BLaER1 treated with 17β-estradiol and CSF1 and Interleukin-3, amounts not matched to agents 10 nM and 100 nM (cell line): ENCODE measurements around the gene TMEM100.

Source experiments
- H3K27ac ChIP-seq, 11 experiments: shearing (Covaris generic); formaldehyde crosslinking; 2 replicates each; pipeline ENCODE4 v1.8.1; 2022
- H3K27me3 ChIP-seq, 11 experiments: shearing (Covaris generic); formaldehyde crosslinking; 2 replicates each; pipeline ENCODE4 v1.8.1; 2022
- H3K36me3 ChIP-seq, 11 experiments: shearing (Covaris generic); formaldehyde crosslinking; 2 replicates each; pipeline ENCODE4 v1.8.1; 2022
- H3K4me1 ChIP-seq, 10 experiments: shearing (Covaris generic); formaldehyde crosslinking; 2 replicates each; pipeline ENCODE4 v1.8.1; 2022
- H3K4me2 ChIP-seq, 11 experiments: shearing (Covaris generic); formaldehyde crosslinking; 2 replicates each; pipeline ENCODE4 v1.8.1; 2022
- H3K4me3 ChIP-seq, 10 experiments: shearing (Covaris generic); formaldehyde crosslinking; 2 replicates each; pipeline ENCODE4 v1.8.1; 2022
- H3K9ac ChIP-seq, 11 experiments: shearing (Covaris generic); formaldehyde crosslinking; 2 replicates each; pipeline ENCODE4 v1.8.1; 2022
- H3K9me3 ChIP-seq, 11 experiments: shearing (Covaris generic); formaldehyde crosslinking; replicated peaks in 1 of 11; 2 replicates each; pipeline ENCODE4 v1.8.1; 2022
- H4K20me1 ChIP-seq, 11 experiments: shearing (Covaris generic); formaldehyde crosslinking; 2 replicates each; pipeline ENCODE4 v1.8.1; 2022
- Cebpa-rat ChIP-seq, 11 experiments: shearing (Covaris generic); IDR thresholded peaks; 2 replicates each; pipeline ENCODE4 v1.8.1; 2022

TMEM100 gene, protein sequence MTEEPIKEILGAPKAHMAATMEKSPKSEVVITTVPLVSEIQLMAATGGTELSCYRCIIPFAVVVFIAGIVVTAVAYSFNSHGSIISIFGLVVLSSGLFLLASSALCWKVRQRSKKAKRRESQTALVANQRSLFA

DNA sequence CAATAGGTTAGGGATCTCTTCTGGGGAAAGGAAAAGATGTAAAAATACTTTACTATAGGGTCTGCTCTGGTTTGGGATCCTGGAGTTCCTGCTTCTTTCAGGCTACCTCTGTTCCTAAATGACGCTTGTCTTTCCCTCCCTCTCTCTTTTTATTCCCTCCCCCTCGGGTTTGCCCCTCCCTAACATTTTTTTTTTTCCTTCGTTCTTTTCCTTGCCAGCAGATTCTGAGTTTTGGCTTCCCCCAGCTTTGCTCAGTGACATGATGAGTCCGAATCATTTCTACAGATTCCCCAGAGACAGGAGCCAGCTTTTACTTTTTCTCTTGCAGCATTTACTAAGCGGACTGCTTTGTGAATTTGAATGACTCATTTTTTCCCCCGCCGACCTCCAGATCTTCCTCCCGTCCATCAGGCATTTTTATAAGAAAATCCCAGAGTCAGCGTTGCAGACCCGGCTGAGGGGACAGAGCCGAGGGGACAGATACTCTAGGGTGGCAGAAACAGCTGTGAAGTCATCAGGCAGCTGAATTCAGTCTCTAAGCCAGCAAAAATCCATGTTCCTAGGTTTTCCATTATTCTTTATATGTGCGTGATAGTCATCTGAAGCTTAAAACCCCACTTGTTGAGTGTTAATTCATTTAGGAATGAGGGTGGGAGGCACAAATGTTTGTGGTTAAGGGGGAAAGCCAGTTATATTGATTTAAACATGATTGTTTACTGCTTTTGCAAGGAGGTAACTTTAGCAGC is at the start of gene TMEM100:
TMEM100 (minus strand) TSS at position 123 of the 746 bp plus-strand sequence. CDS start 1,794 bp downstream, outside the sequence.
- peak within 1 kb of the TSS; percentile 34 to 61 (median 50) for H3K4me3 ChIP-seq
- peak within 1 kb of the TSS in 10 of 11 experiments; percentile 4 to 65 (median 45); a peak in 17 of 22 replicates for H3K27ac ChIP-seq
- H3K4me2 ChIP-seq, result peak within 1 kb of the TSS; percentile 65 to 92 (median 80)
- no peaks in the 10 kb centered on the region for H3K9me3 ChIP-seq
- H4K20me1 ChIP-seq, result no peaks in the 10 kb centered on the region
- TF ChIP-seq Cebpa-rat (IDR thresholded peaks at IDR 0.05), result no peak
- peak within 1 kb of the TSS; percentile 39 to 65 (median 63); a peak in 21 of 22 replicates for H3K9ac ChIP-seq
- peaks cover 24 to 51% (median 44%) of the 10 kb centered on the region in 10 experiments for H3K4me1 ChIP-seq
- peaks cover 0 to 6% (median 0%) of the 10 kb centered on the region in 11 experiments; a peak in 1 of 22 replicates for H3K27me3 ChIP-seq
- H3K36me3 ChIP-seq, result no peaks in the 10 kb centered on the region

DNA sequence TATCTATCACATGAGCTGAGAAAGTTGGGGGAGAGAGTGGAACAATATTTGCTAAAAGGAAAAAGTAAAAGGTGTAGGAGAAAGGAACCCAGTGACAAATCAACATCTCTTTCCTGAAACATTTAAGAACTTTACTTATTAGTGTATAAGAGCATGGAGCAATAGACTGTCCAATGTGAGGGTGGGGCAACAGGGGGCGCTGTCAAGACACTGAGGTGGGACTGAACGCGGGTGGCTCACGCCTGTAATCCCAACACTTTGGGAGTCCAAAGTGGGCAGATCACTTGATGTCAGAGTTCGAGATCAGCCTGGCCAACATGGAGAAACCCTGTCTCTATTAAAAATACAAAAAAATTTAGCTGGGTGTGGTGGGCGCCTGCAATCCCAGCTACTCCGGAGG is 49.4 kb upstream of the TMEM100 start:
- Histone ChIP-seq H3K4me1 (peaks cover 14 to 46% (median 38%) of the 10 kb centered on the region in 10 experiments), H3K4me2 (no peak overlapping the region), H3K27ac (peak overlapping the region in 4 of 11 experiments; percentile 22 to 61 (median 44); a peak in 5 of 22 replicates), H3K36me3 (peaks cover 85 to 98% (median 90%) of the 10 kb centered on the region in 11 experiments), H3K4me3 (no peak overlapping the region), H3K9ac (no peak overlapping the region), H3K9me3 (peaks cover 0 to 15% (median 3%) of the 10 kb centered on the region in 11 experiments; a peak in 5 of 22 replicates), H4K20me1 (peaks cover 0 to 13% (median 0%) of the 10 kb centered on the region in 11 experiments; a peak in 2 of 22 replicates), H3K27me3 (no peaks in the 10 kb centered on the region)
- no peak for TF ChIP-seq Cebpa-rat (IDR thresholded peaks at IDR 0.05)

DNA sequence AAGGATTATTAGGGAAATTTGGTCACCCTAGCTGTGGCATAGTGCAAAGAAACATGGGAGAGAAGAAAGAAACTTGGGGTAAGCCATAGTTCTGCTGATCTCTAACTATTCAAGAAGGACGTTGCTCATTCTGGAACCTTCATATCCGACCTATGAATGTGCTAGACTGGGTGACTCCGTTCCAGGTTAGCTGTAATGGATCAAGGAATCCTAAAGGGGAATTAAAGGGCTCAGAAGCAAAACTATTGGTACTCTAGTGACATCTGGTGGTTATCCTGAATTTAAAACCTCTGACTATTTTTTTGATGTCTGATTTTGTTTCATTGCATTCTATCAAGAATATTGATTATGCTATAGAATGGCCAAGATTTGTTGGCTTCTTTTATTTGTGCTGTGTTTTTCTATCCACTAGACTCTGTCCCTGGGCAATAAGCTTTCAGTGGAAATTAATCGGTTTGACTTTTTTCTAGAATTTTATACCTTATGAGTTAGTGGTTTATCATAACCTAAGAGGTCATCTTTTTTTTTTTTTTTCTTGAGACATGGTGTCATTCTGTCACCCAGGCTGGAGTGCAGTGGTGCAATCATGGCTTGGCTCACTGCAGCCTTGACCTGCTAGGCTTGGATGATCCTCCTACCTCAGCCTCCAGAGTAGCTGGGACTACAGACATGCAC is 47.7 kb upstream of the TMEM100 start:
- Histone ChIP-seq H3K9me3 (peaks cover 0 to 22% (median 8%) of the 10 kb centered on the region in 11 experiments; a peak in 12 of 22 replicates), H4K20me1 (peaks cover 0 to 13% (median 0%) of the 10 kb centered on the region in 11 experiments; a peak in 2 of 22 replicates), H3K9ac (no peak overlapping the region), H3K4me2 (peak overlapping the region in 8 of 11 experiments; percentile 11 to 65 (median 48); a peak in 13 of 22 replicates), H3K4me3 (no peak overlapping the region), H3K27ac (peak overlapping the region in 8 of 11 experiments; percentile 4 to 61 (median 38); a peak in 11 of 22 replicates), H3K4me1 (peaks cover 10 to 29% (median 23%) of the 10 kb centered on the region in 10 experiments), H3K36me3 (peaks cover 68 to 88% (median 76%) of the 10 kb centered on the region in 11 experiments), H3K27me3 (no peaks in the 10 kb centered on the region)
- TF ChIP-seq Cebpa-rat (IDR thresholded peaks at IDR 0.05), result no peak

DNA sequence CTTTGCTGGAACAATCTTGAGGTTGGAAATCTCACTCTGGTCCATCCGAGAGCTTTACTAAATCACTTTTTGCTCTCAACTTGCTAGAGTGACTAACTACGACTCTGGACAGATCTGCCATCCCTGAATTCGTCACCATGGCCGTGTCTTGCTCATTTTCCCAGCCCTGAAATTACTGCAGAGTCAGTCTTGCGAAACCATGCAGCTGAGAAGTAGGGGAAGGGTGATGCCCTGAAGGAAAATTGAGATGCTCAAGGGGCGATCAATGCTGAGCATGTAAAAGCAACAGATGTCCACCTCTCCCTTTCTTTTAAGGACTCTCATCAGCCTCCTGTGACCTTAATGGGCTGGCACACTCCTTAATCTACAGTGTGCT is 46.9 kb upstream of the TMEM100 start:
- Histone ChIP-seq H3K4me2 (peak overlapping the region in 9 of 11 experiments; percentile 11 to 65 (median 44); a peak in 16 of 22 replicates), H3K9ac (peak overlapping the region in 2 of 11 experiments; percentile 2 to 20; a peak in 1 of 22 replicates), H3K4me3 (no peak overlapping the region), H3K4me1 (peaks cover 10 to 31% (median 22%) of the 10 kb centered on the region in 10 experiments), H3K9me3 (peaks cover 0 to 29% (median 16%) of the 10 kb centered on the region in 11 experiments; a peak in 17 of 22 replicates), H3K27me3 (no peaks in the 10 kb centered on the region), H3K36me3 (peaks cover 61 to 84% (median 69%) of the 10 kb centered on the region in 11 experiments), H4K20me1 (peaks cover 0 to 13% (median 0%) of the 10 kb centered on the region in 11 experiments; a peak in 2 of 22 replicates), H3K27ac (peak overlapping the region in 8 of 11 experiments; percentile 5 to 46 (median 30); a peak in 12 of 22 replicates)
- peak in 5 of 11 experiments; percentile 19 to 68 (median 42); a peak in 3 of 22 replicates for TF ChIP-seq Cebpa-rat (IDR thresholded peaks at IDR 0.05)

DNA sequence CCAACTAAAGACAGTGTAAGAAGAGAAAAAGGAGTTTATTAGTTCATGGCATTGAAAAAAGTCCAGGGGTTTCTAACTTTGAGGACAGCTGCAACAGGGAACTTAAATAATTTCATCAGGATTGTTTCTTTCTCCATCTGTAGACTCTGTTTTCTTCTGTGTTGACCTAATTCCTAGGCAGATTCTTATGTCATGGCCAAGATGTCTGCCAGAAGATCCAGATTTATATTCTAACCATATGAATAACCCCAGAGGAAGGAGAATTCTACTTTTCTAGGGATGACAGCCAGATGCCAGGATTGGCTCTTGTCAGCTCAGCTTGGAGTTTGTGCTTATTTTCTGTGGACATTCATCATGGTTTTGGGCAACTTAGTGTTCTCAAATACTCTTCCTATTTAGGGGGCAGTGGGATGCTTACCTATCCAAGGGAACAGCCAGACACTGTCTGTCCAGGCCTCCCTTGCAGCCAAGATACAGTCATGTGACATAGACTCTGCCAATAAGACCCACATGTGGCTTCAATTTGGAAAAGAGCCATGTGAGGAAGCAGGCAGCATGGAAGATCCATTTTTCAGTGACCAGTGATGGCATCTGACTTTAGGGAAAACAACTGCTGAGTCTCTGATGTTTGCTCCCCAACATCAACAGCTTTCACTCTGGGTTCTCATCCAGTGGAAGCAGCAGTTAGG is 46.4 kb upstream of the TMEM100 start:
- H3K27me3 ChIP-seq, result no peaks in the 10 kb centered on the region
- H3K9me3 ChIP-seq, result peaks cover 0 to 33% (median 20%) of the 10 kb centered on the region in 11 experiments; a peak in 17 of 22 replicates
- peaks cover 0 to 13% (median 0%) of the 10 kb centered on the region in 11 experiments; a peak in 2 of 22 replicates for H4K20me1 ChIP-seq
- H3K4me3 ChIP-seq, result no peak overlapping the region
- H3K36me3 ChIP-seq, result peaks cover 56 to 84% (median 67%) of the 10 kb centered on the region in 11 experiments
- H3K27ac ChIP-seq, result peak overlapping the region in 8 of 11 experiments; percentile 5 to 46 (median 30); a peak in 13 of 22 replicates
- TF ChIP-seq Cebpa-rat (IDR thresholded peaks at IDR 0.05), result no peak
- H3K9ac ChIP-seq, result 0 out of 22 replicates have a peak overlapping the region, but pooled peaks of 2 of the 11 experiments have one; percentile 2 to 20
- peak overlapping the region in 9 of 11 experiments; percentile 11 to 65 (median 44); a peak in 16 of 22 replicates for H3K4me2 ChIP-seq
- H3K4me1 ChIP-seq, result peaks cover 8 to 35% (median 27%) of the 10 kb centered on the region in 10 experiments

DNA sequence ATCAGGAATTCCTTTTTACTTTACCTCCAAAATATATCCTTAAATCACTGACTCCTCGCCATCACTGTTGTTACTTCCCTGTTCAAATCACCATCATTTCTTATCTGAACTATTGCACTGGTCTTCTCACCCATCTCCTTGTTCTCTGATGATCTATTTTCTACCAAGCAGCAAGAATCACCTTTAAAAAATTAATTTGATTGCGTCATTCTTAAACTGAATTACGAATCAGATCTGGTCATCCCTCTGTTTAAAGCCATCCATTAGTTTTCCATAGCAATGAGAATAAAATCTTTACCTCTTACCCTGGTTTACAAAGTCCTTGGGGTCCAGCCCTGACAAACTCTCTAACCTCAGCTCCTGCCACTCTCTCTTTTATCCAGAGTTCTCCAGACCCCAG is 42.8 kb upstream of the TMEM100 start:
- H3K4me2 ChIP-seq, result no peak overlapping the region
- TF ChIP-seq Cebpa-rat (IDR thresholded peaks at IDR 0.05), result peak in 3 of 11 experiments; percentile 28 to 54 (median 35); a peak in 3 of 22 replicates
- no peak overlapping the region for H3K9ac ChIP-seq
- H3K27me3 ChIP-seq, result no peaks in the 10 kb centered on the region
- peaks cover 0 to 36% (median 21%) of the 10 kb centered on the region in 11 experiments; a peak in 17 of 22 replicates for H3K9me3 ChIP-seq
- peaks cover 20 to 61% (median 32%) of the 10 kb centered on the region in 11 experiments for H3K36me3 ChIP-seq
- no peak overlapping the region for H3K27ac ChIP-seq
- no peak overlapping the region for H3K4me3 ChIP-seq
- H3K4me1 ChIP-seq, result peaks cover 7 to 43% (median 28%) of the 10 kb centered on the region in 10 experiments; a peak in 19 of 20 replicates
- H4K20me1 ChIP-seq, result peaks cover 0 to 8% (median 0%) of the 10 kb centered on the region in 11 experiments; a peak in 2 of 22 replicates

DNA sequence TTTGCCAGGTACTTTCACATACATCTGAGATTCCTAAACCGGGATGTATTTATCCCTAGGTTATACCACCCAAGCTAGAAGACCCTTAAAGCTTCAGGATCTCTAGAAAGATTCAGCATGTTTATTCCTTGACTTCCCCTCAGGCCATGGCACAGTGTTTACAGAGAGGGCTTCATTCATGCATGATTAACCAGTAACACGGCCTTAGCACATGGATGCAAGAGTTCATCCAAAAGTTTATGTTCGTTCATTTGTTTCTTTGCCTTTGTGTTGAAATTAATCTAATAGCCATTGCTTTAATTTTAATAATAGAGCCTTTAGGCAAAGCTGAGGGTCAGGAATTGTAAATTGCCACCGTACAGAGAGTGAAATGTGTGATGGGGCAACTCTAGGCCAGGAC is 41.9 kb upstream of the TMEM100 start:
- Histone ChIP-seq H3K9ac (no peak overlapping the region), H4K20me1 (peaks cover 0 to 5% (median 0%) of the 10 kb centered on the region in 11 experiments; a peak in 2 of 22 replicates), H3K4me1 (peaks cover 7 to 37% (median 21%) of the 10 kb centered on the region in 10 experiments; a peak in 19 of 20 replicates), H3K36me3 (peaks cover 19 to 54% (median 27%) of the 10 kb centered on the region in 11 experiments), H3K4me2 (peak overlapping the region in 8 of 11 experiments; percentile 47 to 77 (median 63); a peak in 14 of 22 replicates), H3K27ac (peak overlapping the region in 8 of 11 experiments; percentile 10 to 52 (median 38); a peak in 12 of 22 replicates), H3K9me3 (peaks cover 0 to 36% (median 21%) of the 10 kb centered on the region in 11 experiments; a peak in 17 of 22 replicates), H3K27me3 (no peaks in the 10 kb centered on the region), H3K4me3 (peak overlapping the region in 2 of 10 experiments; percentile 6 to 18; a peak in 1 of 20 replicates)
- no peak for TF ChIP-seq Cebpa-rat (IDR thresholded peaks at IDR 0.05)
